Measurements from ENCODE around the gene PNPT1. TPM values are rescaled to one million over a fixed set of nuclear protein-coding genes. Genes with fewer than 3 reads are reported as not detected.
A peak's percentile ranks its signal among the peaks of the same experiment; 100 is the strongest.
"Not testable (repeated sequence)": the region's sequence is repeated elsewhere in the genome, so short reads cannot be mapped to it uniquely, and the experiment has no call there.

PNPT1 gene
- 26.6 and 27.5 TPM in 2 replicates for total RNA-seq
- long read RNA-seq, full-length matches to known transcripts = 117 of 185 reads
- long read RNA-seq, partial matches to known transcripts = 15 of 185 reads
- long read RNA-seq, other reads (novel, unspliced or antisense) = 53 of 185 reads

GRCh38 chr2:55693181-55694125 is at the start of gene PNPT1:
Gene PNPT1 (minus strand): TSS chr2:55693844. CDS start chr2:55693823, 21 bp downstream.
- peak within 1 kb of the TSS; percentile 90 for H3K27ac Mint-ChIP-seq

GRCh38 chr2:55742996-55743395 is 49.4 kb upstream of the PNPT1 start:
- no peak overlapping the region for H3K4me3 Mint-ChIP-seq (ENCODE audit: low read depth)
- no peaks in the 10 kb centered on the region for H3K36me3 Mint-ChIP-seq (ENCODE audit: insufficient read depth)
- no peaks in the 10 kb centered on the region for H3K4me1 Mint-ChIP-seq (ENCODE audit: low read depth)
- no peak overlapping the region for H3K27ac Mint-ChIP-seq
- H3K9me3 Mint-ChIP-seq (ENCODE audit: low read depth) = no peaks in the 10 kb centered on the region
- H3K27me3 Mint-ChIP-seq = no peaks in the 10 kb centered on the region
- no peak for TF ChIP-seq CTCF (IDR thresholded peaks at IDR 0.05; ENCODE audit: unreplicated experiment)
- no peak for DNase-seq (ENCODE audit: low spot score, unreplicated experiment)

More at GRCh38 chr2:55693181-55694125, at the start of gene PNPT1:
- Mint-ChIP-seq H3K36me3 (ENCODE audit: insufficient read depth) (peaks cover 7% of the 10 kb centered on the region), H3K9me3 (ENCODE audit: low read depth) (no peaks in the 10 kb centered on the region), H3K27me3 (no peaks in the 10 kb centered on the region), H3K4me3 (ENCODE audit: low read depth) (peak within 1 kb of the TSS; percentile 91), H3K4me1 (ENCODE audit: low read depth) (peaks cover 6% of the 10 kb centered on the region)
- DNase-seq (ENCODE audit: low spot score, unreplicated experiment) = peak; percentile 84
- TF ChIP-seq CTCF (IDR thresholded peaks at IDR 0.05; ENCODE audit: unreplicated experiment) = no peak

DNA sequence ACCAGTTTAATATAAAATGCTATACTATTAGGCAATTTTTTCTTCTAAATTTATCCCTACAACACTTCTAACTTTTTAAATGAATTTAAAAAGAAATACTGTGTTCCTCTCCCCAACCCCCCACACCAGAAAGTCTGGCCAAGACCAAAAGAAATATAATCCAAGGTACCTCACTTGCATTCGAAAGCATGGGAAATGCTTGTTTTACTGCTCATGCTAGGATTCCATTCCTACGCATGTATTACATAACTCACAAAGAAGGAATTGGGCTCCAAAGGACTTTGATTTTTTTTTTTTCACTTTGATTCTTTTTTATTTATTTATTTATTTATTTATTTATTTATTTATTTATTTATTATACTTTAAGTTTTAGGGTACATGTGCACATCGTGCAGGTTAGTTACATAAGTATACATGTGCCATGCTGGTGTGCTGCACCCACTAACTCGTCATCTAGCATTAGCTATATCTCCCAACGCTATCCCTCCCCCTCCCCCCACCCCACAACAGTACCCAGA is 42.4 kb upstream of the PNPT1 start:
- H3K9me3 Mint-ChIP-seq (ENCODE audit: low read depth); H3K4me1 Mint-ChIP-seq (ENCODE audit: low read depth); H3K27me3 Mint-ChIP-seq; H3K4me3 Mint-ChIP-seq (ENCODE audit: low read depth); H3K27ac Mint-ChIP-seq; DNase-seq (ENCODE audit: low spot score, unreplicated experiment); H3K36me3 Mint-ChIP-seq (ENCODE audit: insufficient read depth): not testable (repeated sequence)

- TF ChIP-seq CTCF (IDR thresholded peaks at IDR 0.05; ENCODE audit: unreplicated experiment) = no peak
- Mint-ChIP-seq H3K4me3 (ENCODE audit: low read depth) (no peak overlapping the region), H3K9me3 (ENCODE audit: low read depth) (no peaks in the 10 kb centered on the region), H3K27me3 (no peaks in the 10 kb centered on the region), H3K27ac (no peak overlapping the region), H3K36me3 (ENCODE audit: insufficient read depth) (no peaks in the 10 kb centered on the region), H3K4me1 (ENCODE audit: low read depth) (no peaks in the 10 kb centered on the region)
- no peak for DNase-seq (ENCODE audit: low spot score, unreplicated experiment)
Observed at GRCh38 chr2:55734726-55735125, 41.1 kb upstream of the PNPT1 start.

DNA sequence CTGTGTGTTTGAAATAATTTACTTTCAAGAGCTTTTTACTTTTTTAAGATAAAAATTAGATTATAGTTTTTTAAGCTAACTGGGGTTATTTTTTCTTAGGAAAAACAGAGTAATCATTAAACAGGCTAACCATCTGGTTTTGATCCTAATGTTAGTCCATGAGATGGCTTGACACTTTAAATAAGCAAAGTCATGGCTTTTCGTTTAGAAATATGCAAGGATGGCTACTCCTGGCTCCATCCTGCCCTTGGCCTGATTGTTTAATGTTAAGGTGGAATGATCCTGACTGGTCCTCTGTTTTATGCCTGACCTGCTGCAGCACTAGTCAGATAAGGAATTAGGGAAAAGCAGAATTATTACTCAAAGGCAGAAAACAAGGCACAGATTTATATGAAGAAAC is 39.7 kb upstream of the PNPT1 start:
- DNase-seq (ENCODE audit: low spot score, unreplicated experiment) = no peak
- Mint-ChIP-seq H3K27ac (no peak overlapping the region), H3K27me3 (no peaks in the 10 kb centered on the region), H3K36me3 (ENCODE audit: insufficient read depth) (no peaks in the 10 kb centered on the region), H3K9me3 (ENCODE audit: low read depth) (no peaks in the 10 kb centered on the region), H3K4me1 (ENCODE audit: low read depth) (no peaks in the 10 kb centered on the region), H3K4me3 (ENCODE audit: low read depth) (no peak overlapping the region)
- TF ChIP-seq CTCF (IDR thresholded peaks at IDR 0.05; ENCODE audit: unreplicated experiment) = no peak

Measured in progenitor cell of endocrine pancreas (in vitro differentiated cells).